ENCODE results near the gene EPHX1.

- TF ChIP-seq CTCF (IDR thresholded peaks at IDR 0.05; ENCODE audit: low read depth, low read length) (no peak), EZH2phosphoT487 (IDR thresholded peaks at IDR 0.05; ENCODE audit: low read depth) (no peak)
These were observed 18.9 kb downstream of the EPHX1 start for GRCh38 chr1:225828706-225829345.

Data from OCI-LY3 (cell line).